ENCODE measurements around the gene CDC42EP4.

Gene CDC42EP4

GRCh38 chr17:73352261-73352660, 40.5 kb upstream of the CDC42EP4 start:
- no peaks in the 10 kb centered on the region for H3K4me1 ChIP-seq (ENCODE audit: control insufficient read depth, insufficient read depth, low read length)
- ChIA-PET POLR2A (no interaction called here), CTCF (no interaction called here)

GRCh38 chr17:73351764-73352163, 40.0 kb upstream of the CDC42EP4 start:
- Histone ChIP-seq H3K4me1 (ENCODE audit: control insufficient read depth, insufficient read depth, low read length) (no peaks in the 10 kb centered on the region), H3K9me3 (ENCODE audit: control insufficient read depth, insufficient read depth, low read depth, low read length) (no peaks in the 10 kb centered on the region), H3K27ac (ENCODE audit: extremely low read depth, low read depth, low read length) (no peak overlapping the region), H3K36me3 (ENCODE audit: control insufficient read depth in 2 of 2, insufficient read depth in 1 of 2, low read length in 2 of 2) (no peaks in the 10 kb centered on the region), H3K4me3 (ENCODE audit: low read depth, low read length) (no peak overlapping the region)
- ChIA-PET POLR2A (no interaction called here), CTCF (interaction anchor here (0.6 to 1.6 kb wide), 3 partner anchors 18 to 747 kb away, joined by 3 to 6 read pairs (median 4); no protein-coding TSS in a partner anchor)
- no peak for TF ChIP-seq ZNF701 (tag by site-specific recombination; IDR thresholded peaks at IDR 0.05)
- TF ChIP-seq ZNF514 (tag by site-specific recombination; IDR thresholded peaks at IDR 0.05): no peak
- TF ChIP-seq ZNF391 (tag by site-specific recombination; IDR thresholded peaks at IDR 0.05; ENCODE audit: borderline replicate concordance, low read depth): no peak
- no peak for TF ChIP-seq ZNF214 (tag by site-specific recombination; IDR thresholded peaks at IDR 0.05; ENCODE audit: borderline replicate concordance)
- TF ChIP-seq ZNF658 (tag by site-specific recombination; IDR thresholded peaks at IDR 0.05): no peak

More at GRCh38 chr17:73352261-73352660, 40.5 kb upstream of the CDC42EP4 start:
- H3K27ac ChIP-seq (ENCODE audit: extremely low read depth, low read depth, low read length): no peak overlapping the region
- no peaks in the 10 kb centered on the region for H3K9me3 ChIP-seq (ENCODE audit: control insufficient read depth, insufficient read depth, low read depth, low read length)
- TF ChIP-seq ZBTB49 (tag by site-specific recombination; IDR thresholded peaks at IDR 0.05; ENCODE audit: low read depth) (no peak), ZNF416 (tag by site-specific recombination; IDR thresholded peaks at IDR 0.05) (no peak)
- no peaks in the 10 kb centered on the region for H3K36me3 ChIP-seq (ENCODE audit: control insufficient read depth in 2 of 2, insufficient read depth in 1 of 2, low read length in 2 of 2)
- H3K4me3 ChIP-seq (ENCODE audit: low read depth, low read length): no peak overlapping the region

GRCh38 chr17:73350864-73351263, 39.1 kb upstream of the CDC42EP4 start:
- no peaks in the 10 kb centered on the region for H3K36me3 ChIP-seq (ENCODE audit: control insufficient read depth in 2 of 2, insufficient read depth in 1 of 2, low read length in 2 of 2)
- H3K4me1 ChIP-seq (ENCODE audit: control insufficient read depth, insufficient read depth, low read length): no peaks in the 10 kb centered on the region
- H3K4me3 ChIP-seq (ENCODE audit: low read depth, low read length): no peak overlapping the region
- H3K9me3 ChIP-seq (ENCODE audit: control insufficient read depth, insufficient read depth, low read depth, low read length): no peaks in the 10 kb centered on the region
- H3K27ac ChIP-seq (ENCODE audit: extremely low read depth, low read depth, low read length): no peak overlapping the region
- ChIA-PET POLR2A (interaction anchor here (0.6 kb wide), 1 partner anchor 95 kb away, joined by 4 read pairs; no protein-coding TSS in a partner anchor), CTCF (interaction anchor here (0.9 to 1.6 kb wide), 2 partner anchors 19 to 96 kb away, joined by 4 to 6 read pairs; no protein-coding TSS in a partner anchor)
- TF ChIP-seq TCF7L2 (IDR thresholded peaks at IDR 0.05; ENCODE audit: borderline replicate concordance, low read depth, low read length) (no peak), ZNF23 (tag by site-specific recombination; IDR thresholded peaks at IDR 0.05; ENCODE audit: borderline replicate concordance) (peak; percentile 90), ZBTB17 (tag by site-specific recombination; IDR thresholded peaks at IDR 0.05) (peak; percentile 69), ZNF514 (tag by site-specific recombination; IDR thresholded peaks at IDR 0.05) (no peak), ZNF2 (tag by site-specific recombination; IDR thresholded peaks at IDR 0.05) (no peak)

GRCh38 chr17:73349647-73350046, 37.8 kb upstream of the CDC42EP4 start:
- no peak overlapping the region for H3K27ac ChIP-seq (ENCODE audit: extremely low read depth, low read depth, low read length)
- H3K36me3 ChIP-seq (ENCODE audit: control insufficient read depth in 2 of 2, insufficient read depth in 1 of 2, low read length in 2 of 2): no peaks in the 10 kb centered on the region
- no peak overlapping the region for H3K4me3 ChIP-seq (ENCODE audit: low read depth, low read length)
- ChIA-PET CTCF (interaction anchor here (0.6 to 1.0 kb wide), 3 partner anchors 10 to 94 kb away, joined by 3 to 4 read pairs (median 3); no protein-coding TSS in a partner anchor), POLR2A (no interaction called here)
- no peaks in the 10 kb centered on the region for H3K4me1 ChIP-seq (ENCODE audit: control insufficient read depth, insufficient read depth, low read length)
- TF ChIP-seq ZNF701 (tag by site-specific recombination; IDR thresholded peaks at IDR 0.05) (no peak), ZFP37 (tag by site-specific recombination; IDR thresholded peaks at IDR 0.05) (no peak), ZNF837 (tag by site-specific recombination; IDR thresholded peaks at IDR 0.05) (no peak), ZNF48 (tag by site-specific recombination; IDR thresholded peaks at IDR 0.05) (no peak), ZNF239 (tag by site-specific recombination; IDR thresholded peaks at IDR 0.05) (no peak), SALL2 (tag by site-specific recombination; IDR thresholded peaks at IDR 0.05; ENCODE audit: borderline replicate concordance) (no peak), ZXDB (tag by site-specific recombination; IDR thresholded peaks at IDR 0.05) (no peak)
- no peaks in the 10 kb centered on the region for H3K9me3 ChIP-seq (ENCODE audit: control insufficient read depth, insufficient read depth, low read depth, low read length)

Measured in HEK293 (cell line).